Fibroblast of lung (primary cell): ENCODE measurements around the gene PHF24.

Experiments used
- CTCF ChIP-seq, 2 donors: IDR thresholded peaks in 1 of 2; conservative IDR thresholded peaks in 1 of 2; 1 replicate in 1 of 2; 2 replicates in 1 of 2; pipeline ENCODE4 v1.5.1; 2011 to 2012; ENCODE audit warnings: low read length in 2 of 2, control low read depth in 1 of 2, inconsistent platforms in 1 of 2, low read depth in 1 of 2, mild to moderate bottlenecking in 1 of 2
- EZH2 ChIP-seq: IDR thresholded peaks from 2 replicates; pipeline ENCODE4 v1.5.1; 2012; ENCODE audit warnings: low read length, control low read depth, mild to moderate bottlenecking; ENCODE audit errors: missing control alignments

- TF ChIP-seq CTCF (conservative IDR thresholded peaks at IDR 0.05 in 1 of 2, IDR thresholded peaks at IDR 0.05 in 1 of 2; ENCODE audit: low read depth in 1 of 2, low read length in 2 of 2) (no peak), EZH2 (no peak)
Measured at GRCh38 chr9:34961574-34962490, 3.7 kb downstream of the PHF24 start.
